T-helper 2 cell (primary cell): ENCODE measurements around the gene MKKS.
"Not testable (repeated sequence)": the region's sequence is repeated elsewhere in the genome, so short reads cannot be mapped to it uniquely, and the experiment has no call there.

ENCODE experiments used
- DNase-seq, 5 experiments: peaks; one replicate each; pipeline versions ENCODE4 v3.0.0 to v3.0.0-alpha.2; 2012 to 2022

MKKS gene

GRCh38 chr20:10448270-10449156, 14.5 kb upstream of the MKKS start:
- no peak for DNase-seq

- peak in 3 of 5 experiments; percentile 12 to 97 (median 41) for DNase-seq
Measured at GRCh38 chr20:10447028-10447427, 13.0 kb upstream of the MKKS start.

GRCh38 chr20:10445758-10446157, 11.7 kb upstream of the MKKS start:
- DNase-seq = peak in 1 of 5 experiments; percentile 62

DNA sequence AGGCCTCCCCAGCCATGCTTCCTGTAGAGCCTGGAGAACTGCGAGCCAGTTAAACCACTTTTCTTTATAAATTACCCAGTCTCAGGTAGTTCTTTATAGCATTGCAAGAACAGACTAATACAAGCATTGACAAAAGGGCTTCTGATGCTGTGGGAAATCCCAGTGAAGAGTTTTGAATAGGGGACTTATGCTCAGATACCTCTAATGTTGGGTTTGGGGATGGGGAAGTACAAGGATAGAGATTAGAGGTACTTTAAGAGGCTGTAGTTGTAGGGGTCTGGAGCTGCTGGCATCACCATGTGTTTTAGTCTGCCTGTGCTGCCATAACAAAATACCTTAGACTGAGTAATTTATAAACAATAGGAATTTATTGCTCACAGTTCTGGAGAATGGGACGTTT, 9.9 kb upstream of the MKKS start:
- no peak for DNase-seq

GRCh38 chr20:10438217-10438616, 4.2 kb upstream of the MKKS start:
- DNase-seq = peak in 1 of 5 experiments; percentile 70

GRCh38 chr20:10436053-10436699, 2.2 kb upstream of the MKKS start:
- DNase-seq = no peak

- DNase-seq = peak; percentile 43 to 96 (median 74)
Measured at GRCh38 chr20:10434832-10435812, 1.1 kb upstream of the MKKS start, which contains the start of gene SLX4IP. Gene SLX4IP, plus strand, starts transcription at chr20:10435305. Its CDS starts 22,900 bp downstream, at chr20:10458205.

DNA sequence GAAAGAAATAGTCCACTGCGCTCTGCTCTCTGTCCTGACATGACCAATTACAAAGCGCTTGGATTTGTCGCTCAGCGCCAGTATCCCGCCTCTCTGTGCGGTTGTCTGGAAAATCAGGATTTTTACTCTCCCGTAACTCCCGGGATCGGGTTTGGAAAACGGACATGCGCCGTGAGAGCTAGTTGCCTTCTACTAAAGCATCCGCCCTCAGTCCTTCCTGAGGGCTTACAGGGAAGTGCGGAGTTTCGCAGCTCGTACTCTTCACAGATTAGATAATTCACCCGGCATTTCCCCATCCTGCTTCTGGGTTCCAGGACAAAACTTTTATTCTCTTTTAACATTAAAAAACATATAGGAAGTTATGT, 427 bp upstream of the MKKS start:
- peak; percentile 22 to 91 (median 67) for DNase-seq

GRCh38 chr20:10433014-10433622, 904 bp downstream of the MKKS start:
- DNase-seq = no peak

- no peak for DNase-seq
Measured at GRCh38 chr20:10432079-10432478, 1.9 kb downstream of the MKKS start.

GRCh38 chr20:10430704-10431103, 3.3 kb downstream of the MKKS start:
- no peak for DNase-seq

DNA sequence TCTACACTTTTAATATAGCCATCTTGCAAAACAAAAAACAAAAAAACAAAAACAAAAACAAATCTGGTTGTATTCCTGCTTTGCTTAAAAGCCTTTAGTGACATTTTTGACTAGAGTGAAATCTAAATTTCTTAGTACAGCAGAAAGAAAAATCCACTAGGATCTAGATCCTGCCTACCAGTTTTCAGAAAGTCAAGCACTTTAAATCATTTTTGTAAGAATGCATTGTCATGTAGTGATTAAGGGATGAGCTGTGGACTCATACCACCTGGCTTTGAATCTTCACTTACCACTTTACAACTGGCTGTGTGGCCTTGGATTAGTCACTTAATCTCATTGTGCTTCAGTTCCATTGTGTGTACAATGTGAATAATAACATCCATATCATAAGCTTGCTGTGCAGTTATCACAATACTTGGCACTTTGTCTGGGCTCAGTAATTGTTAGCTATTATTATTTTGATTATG, 4.0 kb downstream of the MKKS start:
- DNase-seq = peak in 1 of 5 experiments; percentile 58

DNA sequence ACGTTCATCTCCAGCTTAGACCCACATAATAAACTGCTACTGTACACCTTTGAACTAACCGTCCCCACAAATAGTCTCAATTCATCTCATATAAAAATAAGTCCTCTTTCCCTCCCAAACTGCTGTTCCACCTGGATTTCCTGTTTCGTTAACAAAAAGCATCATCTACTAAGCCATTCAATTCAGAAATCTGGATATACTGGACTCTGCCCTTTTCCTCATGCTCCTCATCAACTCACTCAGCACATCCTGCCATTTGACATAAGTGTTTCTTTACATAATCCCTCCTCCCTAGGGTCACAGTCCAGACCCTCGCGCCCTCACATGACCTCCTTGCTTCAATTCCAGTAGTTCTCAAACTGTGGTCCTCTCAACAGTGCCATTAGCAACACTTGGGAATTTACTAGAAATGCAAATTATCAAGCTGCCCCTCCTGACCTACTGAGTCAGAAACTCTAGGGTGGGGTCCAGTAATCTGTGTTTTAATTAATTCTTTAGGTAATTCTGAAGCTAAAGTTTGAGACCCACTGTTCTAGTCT, 4.5 kb downstream of the MKKS start:
- no peak for DNase-seq

GRCh38 chr20:10428008-10428407, 6.0 kb downstream of the MKKS start:
- DNase-seq = peak in 1 of 5 experiments; percentile 36

DNA sequence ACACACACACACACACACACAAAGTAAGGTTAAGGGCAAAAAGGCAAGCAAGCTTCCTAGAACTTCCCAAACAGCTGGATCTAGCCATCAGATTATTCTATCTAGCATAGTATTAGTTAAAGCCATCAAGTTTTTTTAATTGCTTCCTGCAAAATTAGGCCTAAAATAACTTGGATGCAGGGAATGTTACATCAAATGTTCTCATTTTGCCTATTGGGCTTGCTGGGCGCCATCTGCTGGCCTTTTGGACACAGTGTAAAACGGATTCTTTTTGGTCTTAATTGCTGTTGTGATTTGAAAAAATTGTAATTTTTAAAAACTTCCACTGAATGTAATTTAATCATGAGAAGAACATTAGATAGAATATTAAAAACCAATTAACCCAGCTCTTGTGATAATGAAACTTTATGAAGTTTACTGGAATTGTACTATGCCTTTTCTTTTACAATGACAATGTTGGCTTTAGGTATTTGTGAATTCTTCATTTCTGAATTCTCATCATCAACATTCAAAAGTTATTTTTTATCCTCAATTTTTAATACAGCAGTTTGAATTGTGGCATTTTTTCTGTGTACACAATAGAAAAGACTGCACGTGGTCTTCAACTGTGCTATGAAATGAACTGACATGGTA, 6.8 kb downstream of the MKKS start:
- DNase-seq = peak in 4 of 5 experiments; percentile 7 to 54 (median 24)

DNA sequence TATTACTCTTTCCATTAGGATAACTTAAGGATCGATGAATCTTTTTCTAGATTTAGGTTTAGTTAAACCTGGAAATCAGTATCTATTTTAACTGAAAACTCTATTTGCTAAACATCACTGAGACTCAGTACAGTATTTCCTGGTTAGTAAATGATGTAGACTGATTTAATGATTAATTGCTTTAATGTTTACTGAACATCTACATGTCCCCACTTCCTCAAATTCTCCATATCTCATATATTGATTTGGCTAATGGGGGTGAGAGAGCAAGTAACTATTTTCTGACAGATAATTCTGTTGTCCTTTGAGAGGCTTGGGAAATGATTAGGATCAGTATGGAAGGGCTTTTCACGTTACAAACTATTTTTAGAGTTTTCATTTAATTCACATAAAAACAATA, 10.3 kb downstream of the MKKS start:
- no peak for DNase-seq

DNA sequence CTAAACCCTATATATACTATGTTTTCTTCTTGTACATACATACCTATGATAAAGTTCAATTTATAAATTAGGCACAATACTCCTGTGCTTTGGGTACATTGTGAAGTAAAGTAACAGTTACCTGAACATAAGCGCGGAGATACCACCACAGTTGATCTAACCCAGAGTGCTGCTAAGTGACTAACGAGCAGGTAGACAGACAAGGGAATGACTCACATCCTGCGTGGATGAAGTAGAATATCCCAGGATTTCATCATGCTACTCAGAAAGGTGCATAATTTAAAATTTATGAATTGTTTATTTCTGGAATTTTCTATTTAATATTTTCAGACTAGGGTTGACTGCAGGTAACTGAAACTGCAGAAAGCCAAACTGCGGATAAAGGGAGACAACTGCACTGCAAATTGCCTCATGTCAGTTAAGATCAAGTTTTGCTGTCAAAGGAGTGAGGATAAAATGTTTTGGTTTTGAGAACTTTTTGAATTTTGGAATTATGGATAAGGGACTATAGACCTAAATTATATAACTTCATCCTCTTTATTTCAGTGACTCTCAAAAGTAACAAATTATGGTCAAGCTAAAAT, 14.4 kb downstream of the MKKS start:
- DNase-seq = no peak

DNA sequence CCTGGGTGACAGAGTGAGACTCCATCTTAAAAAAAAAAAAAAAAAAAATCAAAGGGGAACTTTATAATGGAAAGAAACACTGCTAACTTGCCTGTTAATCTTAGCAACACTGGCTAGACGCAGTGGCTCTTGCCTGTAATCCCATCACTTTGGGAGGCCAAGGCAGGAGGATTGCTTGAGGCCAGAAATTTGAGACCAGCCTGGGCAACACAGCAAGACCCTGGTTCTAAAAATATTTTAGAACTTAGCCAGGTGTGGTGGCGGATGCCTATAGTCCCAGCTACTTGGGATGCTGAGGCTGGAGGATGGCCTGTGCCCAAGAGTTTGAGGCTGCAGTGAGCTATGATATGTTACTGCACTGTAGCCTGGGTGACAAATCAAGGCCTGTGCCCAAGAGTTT, 16.8 kb downstream of the MKKS start:
- not testable (repeated sequence) for DNase-seq

GRCh38 chr20:10415013-10415650, 18.9 kb downstream of the MKKS start:
- no peak for DNase-seq
